B cell (primary cell): Measurements from ENCODE around the gene NAB1. TPM values are rescaled to one million over a fixed set of nuclear protein-coding genes. Genes with fewer than 3 reads are reported as not detected.

ENCODE experiments used
- ATAC-seq: fragments of 200-7000 bp; cut with Tn5 transposase; one replicate; pipeline ENCODE4 v1.10.0; 2021; ENCODE audit warnings: low read depth, mild to moderate bottlenecking, moderate number of reproducible peaks, moderate library complexity
- CTCF ChIA-PET: fragments of 350-600 bp; sonication (Branson Sonifier 250); formaldehyde crosslinking; loops from one replicate; lab custom pipeline; 2021; ENCODE audit warnings: antibody characterized with exemption, inconsistent platforms; lab: Charles Lee
- POLR2A ChIA-PET: fragments of 350-600 bp; sonication (Branson Sonifier 250); formaldehyde crosslinking; loops from one replicate; lab custom pipeline; 2021; ENCODE audit warnings: antibody characterized with exemption; lab: Charles Lee
- DNase-seq: peaks from one replicate; pipeline ENCODE4 v3.0.0; 2013
- H2AFZ ChIP-seq: 2 replicates; pipeline ENCODE4 v1.6.1; 2012; ENCODE audit warnings: mild to moderate bottlenecking, low read depth, low read length; ENCODE audit not compliant: insufficient read depth, poor library complexity, severe bottlenecking
- H3K27ac ChIP-seq, 2 donors: 1 replicate in 1 of 2; 2 replicates in 1 of 2; pipeline ENCODE4 v1.5.1; 2012 to 2013; ENCODE audit warnings: low read length in 2 of 2, mild to moderate bottlenecking in 2 of 2, moderate library complexity in 1 of 2
- H3K27me3 ChIP-seq, 4 experiments: fragments of 200-600 bp in 1 of 4; sonication (generic) in 1 of 4; replicated peaks in 1 of 4; 1 replicate in 2 of 4; 2 replicates in 2 of 4; pipeline versions ENCODE4 v1.6.1 to v1.7.0; 2013 to 2016; ENCODE audit warnings: low read length in 3 of 4, mild to moderate bottlenecking in 2 of 4, mixed read lengths in 1 of 4, moderate library complexity in 1 of 4; ENCODE audit not compliant: insufficient read depth in 4 of 4, control insufficient read depth in 3 of 4; ENCODE audit errors: control extremely low read depth in 1 of 4
- H3K36me3 ChIP-seq, 2 experiments: replicated peaks in 1 of 2; 1 replicate in 1 of 2; 2 replicates in 1 of 2; pipeline versions ENCODE4 v1.6.1 to v1.7.1; 2013; ENCODE audit warnings: low read length in 1 of 2; ENCODE audit not compliant: insufficient read depth in 2 of 2, control insufficient read depth in 1 of 2; ENCODE audit errors: control extremely low read depth in 1 of 2, extremely low read depth in 1 of 2
- H3K4me1 ChIP-seq, 2 donors: fragments of 200-600 bp in 1 of 2; sonication (generic) in 1 of 2; 1 replicate in 1 of 2; 2 replicates in 1 of 2; pipeline versions ENCODE4 v1.5.1 to v1.6.1; 2013 to 2017; ENCODE audit warnings: low read length in 2 of 2; ENCODE audit not compliant: control insufficient read depth in 2 of 2, insufficient read depth in 2 of 2
- H3K4me2 ChIP-seq: replicated peaks from 2 replicates; pipeline ENCODE3; 2012; ENCODE audit warnings: mild to moderate bottlenecking, low read depth, low read length; ENCODE audit not compliant: poor library complexity, severe bottlenecking
- H3K4me3 ChIP-seq, 5 experiments: fragments of 200-600 bp in 1 of 5; sonication (generic) in 1 of 5; 1 replicate in 3 of 5; 2 replicates in 2 of 5; pipeline versions ENCODE4 v1.5.1 to v1.7.0; 2011 to 2016; ENCODE audit warnings: low read length in 4 of 5, mild to moderate bottlenecking in 4 of 5, low read depth in 2 of 5, control low read depth in 1 of 5, moderate library complexity in 1 of 5; ENCODE audit not compliant: insufficient read depth in 1 of 5; ENCODE audit errors: control extremely low read depth in 1 of 5, extremely low read depth in 1 of 5
- H3K79me2 ChIP-seq: fragments of 200-600 bp; sonication (generic); one replicate; pipeline ENCODE4 v1.6.0; 2016; ENCODE audit warnings: low read length; ENCODE audit not compliant: control insufficient read depth, insufficient read depth
- H3K9ac ChIP-seq: fragments of 200-600 bp; sonication (generic); 2 replicates; pipeline ENCODE4 v1.6.1; 2017; ENCODE audit warnings: mild to moderate bottlenecking, low read length, moderate library complexity
- H3K9me3 ChIP-seq, 3 donors: one replicate each; pipeline versions ENCODE4 v1.6.1 to v1.7.1; 2013; ENCODE audit warnings: low read length in 2 of 3; ENCODE audit not compliant: control insufficient read depth in 2 of 3, insufficient read depth in 1 of 3; ENCODE audit errors: control extremely low read depth in 1 of 3
- H4K20me1 ChIP-seq: 2 replicates; pipeline ENCODE4 v1.6.0; 2012; ENCODE audit warnings: mild to moderate bottlenecking, low read length; ENCODE audit not compliant: insufficient read depth, control insufficient read depth, poor library complexity, severe bottlenecking
- H3K27ac Mint-ChIP-seq: one replicate; pipeline ENCODE4 v1.8.0; 2021; ENCODE audit warnings: mixed read lengths
- H3K27me3 Mint-ChIP-seq: one replicate; pipeline ENCODE4 v1.8.0; 2021; ENCODE audit warnings: mixed read lengths
- H3K4me1 Mint-ChIP-seq: one replicate; pipeline ENCODE4 v1.8.0; 2021; ENCODE audit warnings: mixed read lengths
- H3K4me3 Mint-ChIP-seq: one replicate; pipeline ENCODE4 v1.8.0; 2021; ENCODE audit warnings: mixed read lengths
- H3K9me3 Mint-ChIP-seq: one replicate; pipeline ENCODE4 v1.8.0; 2022; ENCODE audit warnings: mixed read lengths; ENCODE audit not compliant: insufficient read depth
- CTCF ChIP-seq: fragments of 200-600 bp; IDR thresholded peaks from one replicate; pipeline ENCODE4 v1.8.0; 2022; ENCODE audit warnings: antibody characterized with exemption, mild to moderate bottlenecking
- EZH2 ChIP-seq: IDR thresholded peaks from 2 replicates; pipeline ENCODE4 v1.6.1; 2012; ENCODE audit warnings: borderline replicate concordance, low read depth, mild to moderate bottlenecking, moderate library complexity, low read length; ENCODE audit not compliant: insufficient read depth, poor library complexity, severe bottlenecking
- WGBS: methylation state at CpG from one replicate; pipeline ENCODE4 v1.1.5; 2013; ENCODE audit warnings: missing lambda C conversion rate; ENCODE audit not compliant: insufficient coverage; 5-methylcytosine and 5-hydroxymethylcytosine counted together
- intact Hi-C: fragments of 100-400 bp; cut with micrococcal nuclease; formaldehyde crosslinking; loops from one replicate; pipeline ENCODE4 v1.10.0; 2022
- polyA plus RNA-seq: library from polyadenylated mRNA; depleted of rRNA; stranded (reverse); fragments of >200 nt; gene quantifications from 2 replicates; pipeline ENCODE4 v1.2.3, GENCODE V29; 2012
- total RNA-seq, 2 donors: library from RNA; stranded (reverse); fragments of 120-200 nt in 1 of 2; gene quantifications; 1 replicate in 1 of 2; 2 replicates in 1 of 2; pipeline versions ENCODE4 v1.2.3 to v1.2.4, GENCODE V29; 2013 to 2022

The NAB1 gene
- total and polyA plus RNA-seq, 2 donors (not counting 1 experiment from before 2014, with no cell fraction given), result 6.3 to 24.9 TPM

- no peak overlapping the region for H3K4me3 Mint-ChIP-seq
- Histone ChIP-seq H3K9ac (no peak overlapping the region), H3K27ac (no peak overlapping the region), H3K79me2 (no peaks in the 10 kb centered on the region), H3K4me2 (no peak overlapping the region), H3K9me3 (no peaks in the 10 kb centered on the region), H2AFZ (no peak overlapping the region), H3K4me1 (no peaks in the 10 kb centered on the region), H3K27me3 (no peaks in the 10 kb centered on the region), H4K20me1 (no peaks in the 10 kb centered on the region), H3K36me3 (no peaks in the 10 kb centered on the region), H3K4me3 (no peak overlapping the region)
- intact Hi-C loops, result no loop called here
- 92% methylated on average over 4 of the region's 5 CpGs for WGBS
- ChIA-PET CTCF (no interaction called here), POLR2A (no interaction called here)
- no peaks in the 10 kb centered on the region for H3K27me3 Mint-ChIP-seq
- no peak for DNase-seq
- H3K9me3 Mint-ChIP-seq, result no peaks in the 10 kb centered on the region
- TF ChIP-seq CTCF (no peak), EZH2 (no peak)
- H3K27ac Mint-ChIP-seq, result no peak overlapping the region
- no peak for ATAC-seq
- H3K4me1 Mint-ChIP-seq, result peaks cover 5% of the 10 kb centered on the region
Measured at GRCh38 chr2:190698895-190699294, 50.0 kb downstream of the NAB1 start.

GRCh38 chr2:190701586-190701985 lies 52.7 kb downstream of the NAB1 start:
- ChIA-PET CTCF (interaction anchor here (0.6 kb wide), 2 partner anchors 70 to 827 kb away, joined by 3 to 4 read pairs; no protein-coding TSS in a partner anchor), POLR2A (no interaction called here)
- no peaks in the 10 kb centered on the region for H3K4me1 ChIP-seq
- H3K27ac ChIP-seq, result no peak overlapping the region
- Mint-ChIP-seq H3K4me1 (peaks cover 5% of the 10 kb centered on the region), H3K4me3 (no peak overlapping the region), H3K27ac (no peak overlapping the region), H3K27me3 (no peaks in the 10 kb centered on the region), H3K9me3 (no peaks in the 10 kb centered on the region)
- no peak for TF ChIP-seq EZH2
- no peak for TF ChIP-seq CTCF
- H2AFZ ChIP-seq, result no peak overlapping the region
- H3K4me3 ChIP-seq, result no peak overlapping the region
- WGBS, result 75% methylated on average over 5 of the region's 7 CpGs
- no peaks in the 10 kb centered on the region for H3K79me2 ChIP-seq
- no peaks in the 10 kb centered on the region for H3K36me3 ChIP-seq
- no peak overlapping the region for H3K4me2 ChIP-seq
- intact Hi-C loops, result no loop called here
- DNase-seq (no peak), ATAC-seq (no peak)
- H3K27me3 ChIP-seq, result no peaks in the 10 kb centered on the region
- no peaks in the 10 kb centered on the region for H4K20me1 ChIP-seq
- no peaks in the 10 kb centered on the region for H3K9me3 ChIP-seq
- H3K9ac ChIP-seq, result no peak overlapping the region
